ENCODE data around the gene WDR76. TPM values are rescaled to one million over a fixed set of nuclear protein-coding genes. Genes with fewer than 3 reads are reported as not detected.
"Not testable (repeated sequence)": the region's sequence is repeated elsewhere in the genome, so short reads cannot be mapped to it uniquely, and the experiment has no call there.

WDR76 gene
- total RNA-seq, 1 donor = 15.1 TPM

DNA sequence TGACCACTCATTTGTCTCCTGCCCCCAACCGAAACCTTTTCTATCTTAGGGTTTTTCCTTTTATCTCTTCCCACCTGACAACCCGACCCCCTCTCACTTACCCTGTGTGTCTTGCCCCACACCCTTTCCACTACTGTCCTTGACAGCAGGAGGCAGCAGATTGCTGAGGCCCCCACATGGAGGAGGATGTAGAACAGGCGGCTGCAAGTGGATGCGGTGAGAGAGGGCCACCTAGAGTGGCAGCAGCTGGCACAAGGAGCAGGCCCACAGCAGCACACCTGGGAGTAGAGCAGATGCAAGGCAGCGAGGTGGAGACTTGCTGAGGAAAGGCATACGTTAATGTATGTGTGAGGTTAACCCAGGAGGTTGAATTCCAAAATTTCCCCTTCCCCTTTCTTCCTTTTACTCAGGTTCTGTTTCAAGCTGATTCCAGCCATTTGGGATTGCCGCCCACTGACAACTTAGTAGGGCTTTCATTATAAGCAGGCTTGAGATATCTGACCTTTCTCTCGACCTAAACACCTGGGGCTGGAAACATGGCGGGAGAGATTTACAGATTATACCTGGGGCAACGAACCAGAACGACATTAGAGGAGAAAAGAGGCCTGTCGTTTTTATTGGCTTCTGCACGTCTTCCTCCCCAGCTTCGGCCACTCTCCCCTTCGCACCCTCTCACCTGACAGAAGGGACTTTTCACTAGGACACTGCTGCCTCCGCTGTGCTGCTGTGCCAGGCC, 27.4 kb upstream of the WDR76 start:
- DNase-seq (ENCODE audit: low read depth) = no peak
- TF ChIP-seq, protein P1, sequence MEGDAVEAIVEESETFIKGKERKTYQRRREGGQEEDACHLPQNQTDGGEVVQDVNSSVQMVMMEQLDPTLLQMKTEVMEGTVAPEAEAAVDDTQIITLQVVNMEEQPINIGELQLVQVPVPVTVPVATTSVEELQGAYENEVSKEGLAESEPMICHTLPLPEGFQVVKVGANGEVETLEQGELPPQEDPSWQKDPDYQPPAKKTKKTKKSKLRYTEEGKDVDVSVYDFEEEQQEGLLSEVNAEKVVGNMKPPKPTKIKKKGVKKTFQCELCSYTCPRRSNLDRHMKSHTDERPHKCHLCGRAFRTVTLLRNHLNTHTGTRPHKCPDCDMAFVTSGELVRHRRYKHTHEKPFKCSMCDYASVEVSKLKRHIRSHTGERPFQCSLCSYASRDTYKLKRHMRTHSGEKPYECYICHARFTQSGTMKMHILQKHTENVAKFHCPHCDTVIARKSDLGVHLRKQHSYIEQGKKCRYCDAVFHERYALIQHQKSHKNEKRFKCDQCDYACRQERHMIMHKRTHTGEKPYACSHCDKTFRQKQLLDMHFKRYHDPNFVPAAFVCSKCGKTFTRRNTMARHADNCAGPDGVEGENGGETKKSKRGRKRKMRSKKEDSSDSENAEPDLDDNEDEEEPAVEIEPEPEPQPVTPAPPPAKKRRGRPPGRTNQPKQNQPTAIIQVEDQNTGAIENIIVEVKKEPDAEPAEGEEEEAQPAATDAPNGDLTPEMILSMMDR (IDR thresholded peaks at IDR 0.05; ENCODE audit: insufficient read depth, low read depth, low read length) = no peak

DNA sequence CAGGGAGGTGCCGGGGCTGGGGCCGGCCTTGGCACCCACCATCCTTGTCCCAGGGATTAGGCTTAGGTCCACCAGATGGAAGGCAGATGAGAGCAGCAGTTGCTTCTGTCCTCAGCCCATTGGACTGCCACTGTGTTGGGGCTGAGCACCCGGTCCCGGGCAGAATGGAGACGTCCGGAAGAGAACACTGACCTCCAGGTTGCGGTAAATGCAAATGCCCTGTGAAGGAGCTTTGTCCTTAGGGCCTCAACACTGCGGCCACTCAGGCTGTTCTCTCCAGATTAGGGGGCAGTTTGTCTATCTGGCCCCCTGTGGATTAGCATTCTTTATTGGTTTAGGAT, 26.9 kb upstream of the WDR76 start, which contains the start of gene SERINC4:
Gene SERINC4, minus strand, starts transcription at position 276 of the 341 bp plus-strand sequence. Its CDS starts 234 bp downstream, at position 42.
- no peak for DNase-seq (ENCODE audit: low read depth)
- peak within 1 kb of the TSS; percentile 97 for H3K4me3 ChIP-seq (ENCODE audit: low read depth, low read length)
- TF ChIP-seq, protein P1 (IDR thresholded peaks at IDR 0.05; ENCODE audit: insufficient read depth, low read depth, low read length) = no peak

More for the DNA sequence above, 27.4 kb upstream of the WDR76 start:
- no peak overlapping the region for H3K4me3 ChIP-seq (ENCODE audit: low read depth, low read length)

DNA sequence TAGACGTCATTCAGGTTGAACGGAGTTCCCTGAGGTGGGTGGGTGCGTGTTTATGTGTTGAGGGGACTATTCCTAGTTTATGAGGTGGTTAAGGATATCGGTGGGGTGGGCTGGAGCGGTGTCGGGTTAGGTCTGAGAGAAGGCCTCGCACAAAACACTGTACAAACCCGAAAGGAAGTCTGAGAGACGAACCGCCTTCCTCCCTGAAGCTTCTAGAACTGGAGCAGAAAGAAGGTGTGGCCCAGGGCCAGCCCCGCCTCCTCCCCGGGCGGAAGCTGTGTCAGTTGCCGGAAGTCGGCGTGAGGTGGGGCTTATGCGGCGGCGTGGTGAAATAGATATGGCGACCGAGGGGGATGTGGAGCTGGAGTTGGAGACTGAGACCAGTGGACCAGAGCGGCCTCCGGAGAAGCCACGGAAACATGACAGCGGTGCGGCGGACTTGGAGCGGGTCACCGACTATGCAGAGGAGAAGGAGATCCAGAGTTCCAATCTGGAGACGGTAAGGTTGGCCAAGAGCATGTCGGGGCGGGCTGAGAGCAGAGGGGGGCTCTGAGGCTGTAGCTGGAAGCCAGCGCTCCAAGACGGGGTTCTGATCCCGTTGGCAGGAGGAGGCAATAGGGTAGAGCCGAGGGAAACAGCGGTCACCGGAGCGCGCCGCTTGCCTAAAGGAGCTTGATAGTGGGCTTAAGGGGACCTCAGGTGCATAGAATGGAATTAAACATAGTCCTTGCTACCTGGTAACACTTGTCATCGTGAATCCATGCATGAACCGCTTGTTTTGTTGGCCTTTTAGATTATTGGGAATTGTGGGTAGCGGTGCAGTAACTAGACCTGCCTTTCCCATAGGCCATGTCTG, 26.3 kb upstream of the WDR76 start, which contains the start of gene HYPK:
Gene HYPK, plus strand, starts transcription at position 314 of the 856 bp plus-strand sequence. Its CDS starts 24 bp downstream, at position 338.
- DNase-seq (ENCODE audit: low read depth) = peak; percentile 88
- H3K4me3 ChIP-seq (ENCODE audit: low read depth, low read length) = peak within 1 kb of the TSS; percentile 97
- TF ChIP-seq, protein P1 (IDR thresholded peaks at IDR 0.05; ENCODE audit: insufficient read depth, low read depth, low read length) = no peak

DNA sequence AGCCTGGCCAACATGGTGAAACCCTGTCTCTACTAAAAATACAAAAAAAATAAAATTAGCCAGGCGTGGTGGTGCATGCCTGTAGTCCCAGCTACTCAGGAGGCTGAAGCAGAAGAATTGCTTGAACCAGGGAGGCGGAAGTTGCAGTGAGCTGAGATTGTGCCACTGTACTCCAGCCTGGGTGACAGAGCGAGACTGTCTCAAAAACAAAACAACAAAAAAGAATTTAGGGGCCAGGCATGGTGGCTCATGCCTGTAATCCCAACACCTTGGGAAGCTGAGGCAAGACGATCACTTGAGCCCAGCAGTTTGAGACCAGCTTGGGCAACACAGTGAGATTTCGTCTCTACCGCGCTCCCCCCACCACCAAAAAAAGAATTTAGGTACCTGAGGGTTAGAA, 24.1 kb upstream of the WDR76 start:
- not testable (repeated sequence) for DNase-seq (ENCODE audit: low read depth); H3K4me3 ChIP-seq (ENCODE audit: low read depth, low read length)

DNA sequence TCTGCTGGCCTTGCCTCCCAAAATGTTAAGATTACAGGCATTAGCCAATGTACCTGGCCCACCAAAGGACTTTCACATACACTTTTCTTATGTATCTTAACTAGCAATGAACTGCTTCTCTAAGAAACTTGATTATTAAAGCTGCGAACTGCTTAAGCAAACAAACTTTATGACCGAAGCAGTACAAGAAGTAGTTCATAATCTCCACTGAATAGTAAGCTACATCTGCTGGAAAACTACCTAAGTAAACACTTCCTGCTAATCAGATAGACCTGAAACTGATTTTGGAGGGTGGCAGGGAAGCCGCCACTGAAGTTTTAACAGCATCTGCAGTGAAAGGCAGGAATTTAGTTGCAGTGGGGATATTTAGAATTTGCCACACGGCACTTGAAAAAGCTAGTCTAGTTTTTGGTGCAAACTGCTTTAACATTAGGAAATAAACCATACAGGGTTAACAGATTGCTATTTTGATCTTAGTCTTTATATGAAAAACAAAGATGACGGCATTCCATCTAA, 18.3 kb upstream of the WDR76 start:
- TF ChIP-seq, protein P1 (IDR thresholded peaks at IDR 0.05; ENCODE audit: insufficient read depth, low read depth, low read length) = no peak
- H3K4me3 ChIP-seq (ENCODE audit: low read depth, low read length) = no peak overlapping the region
- DNase-seq (ENCODE audit: low read depth) = no peak

DNA sequence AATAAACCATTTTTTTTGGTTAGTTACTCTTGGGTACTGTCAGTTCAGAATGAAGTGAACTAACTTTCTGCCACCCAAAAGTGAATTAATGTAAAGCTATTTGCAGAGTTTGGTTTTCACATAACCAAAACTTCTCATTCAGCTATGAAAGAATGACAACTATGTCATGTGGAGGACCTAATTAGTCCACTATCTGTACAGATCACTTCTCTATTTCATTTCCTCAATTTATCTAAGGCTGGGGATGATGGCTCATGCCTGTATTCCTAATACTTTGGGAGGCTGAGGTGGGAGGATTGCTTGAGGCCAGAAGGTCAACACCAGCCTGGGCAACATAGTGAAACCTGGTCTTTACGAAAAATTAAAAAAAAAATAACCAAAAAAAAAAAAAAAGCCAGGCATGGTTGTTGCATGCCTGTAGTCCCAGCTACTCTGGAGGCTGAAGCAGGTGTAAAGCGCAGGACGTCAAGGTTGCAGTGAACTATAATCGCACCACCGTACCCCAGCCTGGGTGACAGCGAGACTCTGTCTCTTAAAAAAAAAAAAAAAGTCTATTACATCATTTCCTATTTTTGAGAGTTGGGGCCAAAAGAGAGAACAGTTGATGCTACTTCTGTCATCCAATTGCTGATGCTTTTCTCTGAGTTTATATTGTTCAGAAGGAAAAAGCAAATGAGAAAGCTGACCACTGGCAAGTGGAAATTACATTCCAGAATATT, 17.7 kb upstream of the WDR76 start:
- H3K4me3 ChIP-seq (ENCODE audit: low read depth, low read length) = no peak overlapping the region
- DNase-seq (ENCODE audit: low read depth) = no peak
- TF ChIP-seq, protein P1 (IDR thresholded peaks at IDR 0.05; ENCODE audit: insufficient read depth, low read depth, low read length) = no peak

DNA sequence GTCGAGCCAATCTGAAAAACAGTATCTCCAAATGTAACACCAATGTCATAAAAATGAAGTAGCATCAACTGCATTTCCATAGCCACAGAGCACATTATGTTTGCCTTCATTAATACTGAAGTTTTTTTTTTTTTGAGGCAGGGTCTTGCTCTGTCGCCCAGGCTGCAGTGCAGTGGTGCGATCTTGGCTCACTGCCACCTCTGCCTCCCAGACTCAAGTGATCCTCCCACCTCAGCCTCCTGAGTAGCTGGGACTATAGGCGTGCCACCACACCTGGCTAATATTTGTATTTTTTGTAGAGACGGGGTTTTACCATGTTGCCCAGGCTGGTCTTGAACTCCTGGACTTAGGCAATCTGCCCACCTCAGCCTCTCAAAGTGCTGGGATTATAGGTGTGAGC, 11.7 kb upstream of the WDR76 start:
- DNase-seq (ENCODE audit: low read depth); H3K4me3 ChIP-seq (ENCODE audit: low read depth, low read length): not testable (repeated sequence)

All from fibroblast of villous mesenchyme (primary cell).